ENCODE data around the gene EIF1.
A peak's percentile ranks its signal among the peaks of the same experiment; 100 is the strongest.

EIF1 gene

DNA sequence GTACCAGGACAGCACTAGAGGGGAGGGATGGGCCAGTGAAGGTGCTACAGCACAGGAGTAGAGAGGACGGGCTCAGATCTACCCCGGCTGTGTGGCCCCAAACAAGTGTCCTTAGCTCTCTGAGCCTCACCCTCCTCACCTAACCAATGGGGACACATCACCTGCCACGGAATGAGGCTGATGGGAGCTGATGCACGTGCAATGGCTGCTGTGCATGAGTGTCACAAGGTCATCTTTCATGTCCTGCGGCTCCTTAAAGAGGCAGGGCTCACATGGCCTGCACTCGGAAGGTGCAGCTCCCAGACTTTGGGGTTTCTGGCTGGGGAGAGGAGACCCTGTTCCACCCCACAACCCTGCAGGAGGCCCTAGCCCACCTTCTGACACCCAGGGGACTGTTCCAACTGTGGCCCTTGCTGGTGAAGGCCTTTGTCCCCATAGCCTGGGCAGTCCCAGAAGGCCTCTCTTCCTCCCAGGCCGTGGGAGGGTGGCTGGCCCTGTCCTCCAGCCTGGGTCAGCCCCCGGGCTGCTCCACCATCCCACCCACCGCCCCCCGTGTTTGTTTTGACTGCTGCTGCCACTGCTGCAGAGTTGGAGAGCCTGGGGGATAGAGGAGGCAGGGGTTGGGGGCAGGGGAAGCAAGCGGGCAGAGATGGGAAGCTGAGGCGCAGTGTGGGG lies 35.3 kb downstream of the EIF1 start:
- H3K36me3 Mint-ChIP-seq: no peaks in the 10 kb centered on the region
- DNase-seq (no peak), ATAC-seq (replicated peaks) (no peak)
- peaks cover 13 to 25% of the 10 kb centered on the region in 2 donors for H3K27me3 Mint-ChIP-seq
- H3K9me3 Mint-ChIP-seq: no peaks in the 10 kb centered on the region
- H3K4me1 Mint-ChIP-seq: peaks cover 0 to 3% of the 10 kb centered on the region in 2 donors
- no peak overlapping the region for H3K4me3 Mint-ChIP-seq
- H3K27ac Mint-ChIP-seq: no peak overlapping the region

DNA sequence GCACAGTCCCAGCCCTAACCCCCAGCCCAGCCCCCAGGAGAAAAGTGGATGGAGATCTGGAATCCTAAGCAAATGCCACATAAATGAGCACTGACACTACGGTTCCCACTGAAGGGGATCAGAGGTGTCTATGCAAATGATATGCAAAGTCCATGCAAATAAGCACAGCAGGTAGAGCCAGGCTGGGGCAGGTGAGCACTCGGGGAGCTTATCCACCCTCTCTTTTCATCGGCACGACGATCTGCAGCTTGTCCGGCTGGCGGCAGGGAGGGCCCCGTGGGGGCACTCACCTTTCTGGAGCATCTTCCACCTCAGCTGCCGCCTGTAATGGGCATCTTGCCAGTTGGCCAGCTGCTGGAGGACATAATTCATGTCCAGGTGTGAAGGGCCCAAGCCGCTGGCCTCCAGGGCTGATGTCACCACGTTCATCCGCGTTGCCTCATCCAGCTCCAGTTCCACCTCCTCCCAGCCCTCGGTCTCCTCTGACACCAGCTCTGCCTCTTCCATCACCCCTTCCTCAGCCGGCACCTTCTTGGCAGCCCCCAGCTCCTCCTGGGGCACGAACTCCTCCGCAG lies 35.9 kb downstream of the EIF1 start:
- peaks cover 0 to 3% of the 10 kb centered on the region in 2 donors for H3K4me1 Mint-ChIP-seq
- H3K4me3 Mint-ChIP-seq: no peak overlapping the region
- no peaks in the 10 kb centered on the region for H3K9me3 Mint-ChIP-seq
- H3K27ac Mint-ChIP-seq: no peak overlapping the region
- no peak for ATAC-seq (replicated peaks)
- H3K36me3 Mint-ChIP-seq: no peaks in the 10 kb centered on the region
- DNase-seq: no peak
- H3K27me3 Mint-ChIP-seq: peaks cover 13 to 26% of the 10 kb centered on the region in 2 donors

DNA sequence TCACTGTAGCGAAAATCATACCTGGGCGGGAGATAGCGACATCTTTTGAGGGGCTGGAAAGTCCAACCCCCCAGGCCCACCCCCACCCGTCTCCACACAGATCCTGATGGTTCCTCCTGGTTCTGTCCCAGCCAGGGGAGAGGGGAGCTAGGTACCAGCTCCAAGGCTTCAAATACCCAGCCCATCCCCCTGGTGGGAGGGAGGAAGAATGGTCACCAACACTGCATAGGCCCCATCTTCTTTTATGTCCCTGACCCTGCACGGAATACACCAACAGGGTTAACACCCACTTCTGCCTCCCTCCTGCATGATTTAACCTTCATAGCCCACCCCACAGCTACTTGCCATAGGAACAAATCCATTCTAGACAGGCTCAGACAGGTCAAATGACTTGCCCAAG lies 36.4 kb downstream of the EIF1 start:
- ATAC-seq (replicated peaks) (no peak), DNase-seq (no peak)
- H3K27me3 Mint-ChIP-seq: peaks cover 13 to 31% of the 10 kb centered on the region in 2 donors
- H3K4me1 Mint-ChIP-seq: peaks cover 0 to 3% of the 10 kb centered on the region in 2 donors
- no peaks in the 10 kb centered on the region for H3K9me3 Mint-ChIP-seq
- H3K4me3 Mint-ChIP-seq: no peak overlapping the region
- H3K36me3 Mint-ChIP-seq: no peaks in the 10 kb centered on the region
- H3K27ac Mint-ChIP-seq: no peak overlapping the region

DNA sequence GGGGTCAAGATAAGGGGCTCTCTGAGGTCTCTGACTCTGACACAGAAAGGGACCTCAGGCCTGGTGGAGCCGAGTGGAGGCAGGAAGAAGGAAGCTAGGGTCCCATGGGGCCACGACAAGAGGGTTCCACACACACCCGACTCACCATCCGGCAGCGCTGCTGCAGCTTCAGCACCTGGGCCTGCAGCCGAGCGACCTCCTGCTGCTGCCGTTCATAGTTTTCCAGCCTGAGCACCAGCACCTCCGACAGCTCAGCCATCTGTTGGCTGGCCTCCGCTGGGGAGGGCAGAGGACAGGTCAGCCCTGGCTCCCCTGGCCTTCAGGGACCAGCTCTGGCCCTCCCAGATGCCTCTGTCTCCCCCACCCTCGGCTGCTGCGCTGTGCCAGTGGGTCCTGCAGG lies 39.4 kb downstream of the EIF1 start:
- H3K36me3 Mint-ChIP-seq: no peaks in the 10 kb centered on the region

DNA sequence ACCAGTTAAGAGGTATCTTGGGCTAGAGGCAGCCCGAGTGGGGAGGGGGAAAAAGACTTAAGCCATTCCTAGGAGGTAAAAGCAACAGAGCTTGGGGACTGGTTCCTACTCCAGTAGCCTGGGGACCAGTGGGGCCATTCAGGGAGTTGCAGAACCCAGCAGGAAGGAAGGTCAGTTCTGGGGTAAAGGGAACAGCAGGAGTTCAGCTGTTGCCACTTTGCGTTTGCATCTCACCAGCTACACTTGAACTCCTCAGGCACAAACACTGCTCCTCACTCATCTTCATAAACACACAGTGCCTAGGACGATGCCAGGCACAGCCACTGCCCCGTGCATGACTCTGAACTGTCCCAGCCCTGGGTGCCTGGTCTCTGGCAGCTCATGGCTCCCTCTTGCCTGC lies 41.8 kb downstream of the EIF1 start:
- H3K27me3 Mint-ChIP-seq: peaks cover 38 to 66% of the 10 kb centered on the region in 2 donors
- no peak for ATAC-seq (replicated peaks)
- no peaks in the 10 kb centered on the region for H3K9me3 Mint-ChIP-seq
- no peaks in the 10 kb centered on the region for H3K36me3 Mint-ChIP-seq
- peaks cover 17 to 21% of the 10 kb centered on the region in 2 donors for H3K4me1 Mint-ChIP-seq
- no peak overlapping the region for H3K4me3 Mint-ChIP-seq
- H3K27ac Mint-ChIP-seq: no peak overlapping the region
- no peak for DNase-seq

More for the DNA sequence above, 39.4 kb downstream of the EIF1 start:
- Mint-ChIP-seq H3K27ac (no peak overlapping the region), H3K9me3 (no peaks in the 10 kb centered on the region), H3K4me1 (peaks cover 0 to 8% of the 10 kb centered on the region in 2 donors), H3K4me3 (no peak overlapping the region), H3K27me3 (peaks cover 24 to 49% of the 10 kb centered on the region in 2 donors)
- DNase-seq: no peak
- peak in 1 of 2 donors; percentile 43 for ATAC-seq (replicated peaks)

DNA sequence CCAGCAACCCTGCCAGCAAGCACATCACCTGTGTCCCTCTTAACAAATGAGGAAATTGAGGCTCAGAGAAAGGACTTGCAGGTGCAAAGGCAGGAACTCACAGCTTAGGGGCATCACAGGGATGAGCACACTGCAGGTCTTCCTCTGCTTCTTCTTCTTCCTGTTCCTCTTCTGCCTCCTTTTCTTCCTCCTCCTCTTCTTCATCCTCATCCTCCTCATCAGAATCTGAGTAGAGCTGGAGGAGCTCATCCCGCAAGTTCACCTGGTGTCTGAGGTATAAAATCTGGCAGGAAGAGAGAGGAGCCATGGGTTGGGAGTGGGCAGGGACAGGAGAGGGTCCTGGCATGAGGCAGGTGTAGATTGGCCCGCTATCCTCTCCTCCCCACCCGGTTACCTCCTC lies 43.2 kb downstream of the EIF1 start:
- H3K27me3 Mint-ChIP-seq: peaks cover 50 to 79% of the 10 kb centered on the region in 2 donors
- H3K9me3 Mint-ChIP-seq: no peaks in the 10 kb centered on the region
- DNase-seq (no peak), ATAC-seq (replicated peaks) (no peak)
- no peak overlapping the region for H3K4me3 Mint-ChIP-seq
- H3K27ac Mint-ChIP-seq: no peak overlapping the region
- peaks cover 17 to 21% of the 10 kb centered on the region in 2 donors for H3K4me1 Mint-ChIP-seq
- H3K36me3 Mint-ChIP-seq: no peaks in the 10 kb centered on the region

DNA sequence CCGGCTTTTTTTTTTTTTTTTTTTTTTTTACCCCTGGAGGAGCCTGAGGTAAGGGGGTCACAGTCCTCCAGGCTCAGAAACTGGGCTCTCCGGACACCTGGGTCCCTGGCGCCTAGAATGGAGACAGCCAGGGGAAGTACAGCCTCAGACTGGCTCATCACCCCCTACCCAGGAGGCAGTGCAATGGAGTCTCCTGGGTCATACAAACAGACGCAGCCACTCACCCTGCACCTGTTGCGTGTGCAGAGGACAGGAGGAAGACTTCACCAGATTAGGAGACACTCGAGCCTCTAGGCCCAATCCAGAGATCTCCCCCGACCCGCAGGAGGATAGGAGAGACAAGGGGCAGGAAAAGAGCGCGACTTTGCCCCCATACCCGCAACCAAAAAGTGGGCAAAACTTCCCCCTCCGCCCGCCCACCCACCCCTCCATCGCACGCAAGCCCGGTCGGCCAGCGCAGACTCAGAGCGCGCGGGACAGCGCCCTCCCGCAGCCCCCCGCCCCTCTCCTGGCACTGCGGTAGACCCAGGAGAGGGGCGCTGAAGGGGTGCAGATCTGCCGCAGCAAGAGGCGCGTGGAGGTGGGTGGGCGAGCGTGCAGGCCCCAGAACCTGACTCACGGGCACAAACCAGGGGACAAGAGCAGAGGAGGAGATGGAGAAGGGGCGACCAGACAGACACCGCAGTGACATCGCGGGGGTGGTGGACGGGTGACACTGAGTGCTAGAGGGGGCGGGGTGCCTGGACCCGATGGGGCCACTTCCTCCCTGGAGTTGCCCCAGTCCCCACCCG lies 44.9 kb downstream of the EIF1 start:
- DNase-seq (no peak), ATAC-seq (replicated peaks) (no peak)
- no peaks in the 10 kb centered on the region for H3K9me3 Mint-ChIP-seq
- H3K4me1 Mint-ChIP-seq: peaks cover 17 to 28% of the 10 kb centered on the region in 2 donors
- peaks cover 59 to 87% of the 10 kb centered on the region in 2 donors for H3K27me3 Mint-ChIP-seq
- no peaks in the 10 kb centered on the region for H3K36me3 Mint-ChIP-seq
- H3K4me3 Mint-ChIP-seq: peak overlapping the region; percentile 57 to 77
- H3K27ac Mint-ChIP-seq: peak overlapping the region; percentile 51

DNA sequence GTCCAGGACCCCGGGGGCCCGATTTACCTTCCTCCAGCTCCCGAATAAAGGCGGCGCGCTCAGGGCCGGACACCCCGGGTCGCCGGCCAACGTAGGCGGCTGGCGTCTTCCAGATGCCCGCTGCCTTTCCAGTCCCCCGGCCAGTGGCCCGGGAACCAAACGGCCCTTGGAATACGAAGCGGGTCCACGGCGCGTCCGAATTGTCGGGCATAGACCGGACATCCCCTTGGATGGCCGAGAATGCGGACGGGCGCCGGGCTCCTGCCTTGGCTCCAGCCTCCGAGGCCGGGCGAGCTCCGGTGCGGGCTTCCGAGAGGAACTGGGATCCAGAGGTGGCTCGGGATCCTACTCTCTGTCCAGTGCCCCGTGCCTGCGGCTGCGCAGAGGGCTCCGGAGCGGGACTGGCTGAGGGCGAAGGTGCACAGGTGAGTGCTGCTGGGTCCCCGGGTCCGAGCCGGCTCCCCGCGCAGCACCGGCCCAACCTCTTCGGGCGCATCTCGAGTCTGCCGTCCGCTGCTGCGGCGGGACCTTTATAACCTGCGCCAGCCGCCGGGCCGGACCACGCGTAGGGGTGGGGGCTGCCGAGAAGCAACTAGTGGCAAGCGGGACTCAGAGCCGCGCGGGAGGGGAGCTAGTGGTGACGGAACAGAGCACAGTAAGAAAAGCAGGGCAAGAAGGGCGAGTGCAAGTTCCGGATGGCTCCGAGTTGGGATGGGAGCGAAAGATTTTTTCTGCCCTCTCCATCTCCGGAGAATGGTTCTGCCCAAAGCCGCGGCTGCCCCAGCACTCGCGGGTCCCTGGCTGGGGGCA lies 45.7 kb downstream of the EIF1 start, which contains the start of gene HAP1:
TSS of gene HAP1 (minus strand) at position 505 of the 810 bp plus-strand sequence. CDS start at position 496, 9 bp downstream.
- H3K9me3 Mint-ChIP-seq: no peaks in the 10 kb centered on the region
- ATAC-seq (replicated peaks): peak; percentile 41 to 45
- H3K27me3 Mint-ChIP-seq: peaks cover 59 to 85% of the 10 kb centered on the region in 2 donors
- peak within 1 kb of the TSS; percentile 51 for H3K27ac Mint-ChIP-seq
- peaks cover 17 to 28% of the 10 kb centered on the region in 2 donors for H3K4me1 Mint-ChIP-seq
- peak within 1 kb of the TSS; percentile 73 to 77 for H3K4me3 Mint-ChIP-seq
- no peaks in the 10 kb centered on the region for H3K36me3 Mint-ChIP-seq
- peak; percentile 18 for DNase-seq

DNA sequence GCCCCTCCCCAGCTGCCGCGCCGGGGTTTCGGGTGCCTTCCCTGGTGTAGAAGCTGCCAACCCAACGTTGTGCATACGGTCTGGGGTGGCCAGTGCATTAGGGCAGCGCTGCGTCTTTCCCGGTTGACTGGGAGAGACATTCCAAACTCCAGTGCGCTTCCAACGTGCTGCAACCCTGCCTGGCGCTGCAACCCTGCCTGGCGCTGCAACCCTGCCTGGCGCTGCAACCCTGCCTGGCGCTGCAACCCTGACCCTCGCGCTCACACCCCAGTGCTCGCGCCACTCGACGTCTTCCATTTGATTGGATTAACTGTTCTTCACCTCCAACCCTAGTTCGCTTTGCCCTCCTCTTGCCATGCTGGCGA lies 46.2 kb downstream of the EIF1 start:
- Mint-ChIP-seq H3K4me3 (peak overlapping the region; percentile 73 to 77), H3K36me3 (no peaks in the 10 kb centered on the region), H3K27me3 (peaks cover 59 to 86% of the 10 kb centered on the region in 2 donors), H3K4me1 (peaks cover 17 to 28% of the 10 kb centered on the region in 2 donors), H3K27ac (no peak overlapping the region), H3K9me3 (no peaks in the 10 kb centered on the region)
- DNase-seq (no peak), ATAC-seq (replicated peaks) (peak; percentile 17 to 21)

DNA sequence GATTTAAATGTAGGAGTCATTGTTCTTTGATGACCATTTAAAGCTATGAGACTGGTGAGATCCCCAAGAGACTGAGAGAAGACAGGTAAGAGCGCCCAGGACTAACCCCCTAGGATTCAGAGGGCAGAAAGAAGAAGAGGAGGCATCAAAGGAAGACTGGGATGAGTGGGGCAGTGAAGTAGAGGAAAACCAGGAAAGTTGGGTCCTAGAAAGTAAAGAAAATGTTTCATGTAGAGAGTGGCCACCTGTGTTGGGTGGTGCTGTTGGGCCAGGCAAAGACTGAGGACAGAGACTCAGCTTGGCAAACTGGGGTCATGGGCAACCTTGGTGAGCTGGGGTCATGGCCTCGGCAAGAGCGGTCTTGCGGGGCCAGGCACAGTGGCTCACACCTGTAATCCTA lies 47.1 kb downstream of the EIF1 start:
- H3K27ac Mint-ChIP-seq: no peak overlapping the region

DNA sequence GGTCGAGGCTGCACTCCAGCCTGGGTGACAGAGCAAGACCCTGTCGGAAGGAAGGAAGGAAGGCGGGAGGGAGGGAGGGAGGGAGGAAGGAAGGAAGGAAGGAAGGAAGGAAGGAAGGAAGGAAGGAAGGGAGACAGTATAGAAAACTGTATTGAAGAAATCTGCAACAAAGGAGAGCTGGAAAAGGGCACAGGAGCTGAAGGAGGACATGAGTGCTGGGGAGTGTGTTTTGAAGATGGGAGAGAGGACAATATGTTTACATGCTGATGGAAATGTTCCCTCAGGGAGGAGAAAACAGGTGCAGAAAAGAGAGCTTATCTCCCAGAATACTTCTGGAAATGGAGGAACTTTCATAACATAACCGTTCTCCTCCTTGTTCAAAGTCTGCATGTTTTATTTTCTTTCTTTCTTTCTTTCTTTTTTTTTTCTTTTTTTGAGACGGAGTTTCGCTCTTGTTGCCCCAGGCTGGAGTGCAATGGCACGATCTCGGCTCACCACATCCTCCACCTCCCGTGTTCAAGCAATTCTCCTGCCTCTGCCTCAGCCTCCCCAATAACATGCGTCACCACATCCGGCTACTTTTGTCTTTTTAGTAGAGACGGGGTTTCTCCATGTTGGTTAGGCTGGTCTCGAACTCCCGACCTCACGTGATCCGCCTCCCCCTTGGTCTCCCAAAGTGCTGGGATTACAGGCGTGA lies 48.4 kb downstream of the EIF1 start:
- no peak for DNase-seq
- no peak overlapping the region for H3K27ac Mint-ChIP-seq
- no peak for ATAC-seq (replicated peaks)
- peaks cover 12 to 28% of the 10 kb centered on the region in 2 donors for H3K4me1 Mint-ChIP-seq
- H3K4me3 Mint-ChIP-seq: no peak overlapping the region
- no peaks in the 10 kb centered on the region for H3K9me3 Mint-ChIP-seq
- peaks cover 44 to 65% of the 10 kb centered on the region in 2 donors for H3K27me3 Mint-ChIP-seq
- H3K36me3 Mint-ChIP-seq: no peaks in the 10 kb centered on the region

More for the DNA sequence above, 47.1 kb downstream of the EIF1 start:
- DNase-seq (no peak), ATAC-seq (replicated peaks) (no peak)
- H3K4me1 Mint-ChIP-seq: peaks cover 17 to 28% of the 10 kb centered on the region in 2 donors
- no peaks in the 10 kb centered on the region for H3K9me3 Mint-ChIP-seq
- H3K27me3 Mint-ChIP-seq: peaks cover 55 to 77% of the 10 kb centered on the region in 2 donors
- H3K36me3 Mint-ChIP-seq: no peaks in the 10 kb centered on the region
- H3K4me3 Mint-ChIP-seq: no peak overlapping the region

DNA sequence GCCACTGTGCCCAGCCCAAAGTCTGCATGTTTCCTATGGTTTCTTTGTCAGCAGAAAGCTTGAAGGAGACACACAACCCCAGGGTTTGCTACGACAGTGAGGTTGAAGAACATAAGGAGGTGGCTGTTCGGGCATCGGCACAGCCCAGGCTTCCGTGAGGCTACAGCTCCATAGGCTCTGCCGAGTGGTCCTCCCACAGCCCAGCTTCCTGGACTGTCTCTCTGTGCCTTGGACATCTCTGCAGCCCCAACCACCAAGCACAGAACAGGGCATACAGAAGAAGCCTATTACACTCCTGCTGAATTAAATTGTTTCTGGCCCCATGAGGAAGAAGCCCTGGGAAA lies 49.0 kb downstream of the EIF1 start:
- H3K27ac Mint-ChIP-seq: no peak overlapping the region
- no peaks in the 10 kb centered on the region for H3K9me3 Mint-ChIP-seq
- no peak overlapping the region for H3K4me3 Mint-ChIP-seq
- peaks cover 40 to 59% of the 10 kb centered on the region in 2 donors for H3K27me3 Mint-ChIP-seq
- peaks cover 12 to 28% of the 10 kb centered on the region in 2 donors for H3K4me1 Mint-ChIP-seq
- H3K36me3 Mint-ChIP-seq: no peaks in the 10 kb centered on the region
- ATAC-seq (replicated peaks): peak; percentile 20 to 21
- no peak for DNase-seq

DNA sequence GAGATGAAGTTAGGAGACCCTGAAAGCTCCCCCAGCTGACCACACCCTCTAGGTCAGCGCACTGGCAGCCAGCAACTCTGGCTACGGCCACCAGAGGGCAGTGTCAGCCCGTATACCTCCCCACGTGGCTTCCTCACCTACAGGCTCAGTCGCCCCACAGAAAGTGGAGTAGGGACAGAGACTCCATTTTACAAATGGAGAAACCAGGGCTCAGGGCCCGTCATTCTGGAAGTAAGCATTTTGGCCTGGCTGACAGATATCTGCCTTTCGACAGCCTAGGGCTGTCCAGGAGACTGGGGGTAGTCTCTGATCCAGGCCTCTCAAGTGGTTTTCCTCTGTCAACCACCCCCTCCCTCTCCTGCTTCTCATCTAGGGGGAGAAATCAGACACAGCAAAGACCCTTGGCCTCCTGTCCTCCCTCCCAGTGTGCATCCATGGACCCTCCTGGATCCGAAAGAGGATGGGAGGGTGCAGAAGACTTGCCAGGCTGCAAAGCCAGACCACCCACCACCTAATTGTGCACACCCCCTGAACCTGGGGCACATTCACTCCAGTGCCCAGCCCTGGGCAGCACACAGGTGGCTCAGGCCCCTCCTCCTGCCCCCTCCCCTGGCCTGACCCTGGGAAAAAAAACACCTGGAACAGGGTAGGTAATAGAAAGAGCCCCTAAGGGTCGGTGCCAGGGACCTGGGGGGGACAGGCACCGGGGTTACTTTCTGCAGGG lies 49.6 kb downstream of the EIF1 start:
- Mint-ChIP-seq H3K27me3 (peaks cover 37 to 55% of the 10 kb centered on the region in 2 donors), H3K4me1 (peaks cover 12 to 27% of the 10 kb centered on the region in 2 donors), H3K4me3 (no peak overlapping the region), H3K36me3 (no peaks in the 10 kb centered on the region), H3K27ac (no peak overlapping the region), H3K9me3 (no peaks in the 10 kb centered on the region)
- DNase-seq (peak; percentile 73), ATAC-seq (replicated peaks) (peak; percentile 91 to 93)

Measured in stimulated activated naive B cell treated with anti-CD40 and anti-IgM and Interleukin-4, amounts not matched to agents 10 μg/mL and 1 μg/mL and 100 μg/mL, for 72 hours (primary cell).